Body of pancreas (tissue), 4 donors: ENCODE data around the gene LRRC59. TPM values are rescaled to one million over a fixed set of nuclear protein-coding genes. Genes with fewer than 3 reads are reported as not detected.
A peak's percentile ranks its signal among the peaks of the same experiment; 100 is the strongest.

Source experiments
- ATAC-seq: fragments of 150-250 bp; one replicate; pipeline ENCODE4 v1.9.1; 2016
- DNase-seq, 4 donors: peaks; one replicate each; pipeline ENCODE4 v3.0.0-alpha.2; 2019
- H3K27ac ChIP-seq, 4 donors: fragments of 200-600 bp; sonication (generic); 1 replicate in 3 of 4; 2 replicates in 1 of 4; pipeline versions ENCODE4 v1.5.1 to v1.6.1; 2016 to 2019; ENCODE audit warnings: mild to moderate bottlenecking in 1 of 4, mixed read lengths in 1 of 4, moderate library complexity in 1 of 4
- H3K27me3 ChIP-seq, 2 donors: fragments of 200-600 bp; sonication (generic); one replicate each; pipeline ENCODE4 v1.6.0; 2016; ENCODE audit warnings: mild to moderate bottlenecking in 1 of 2
- H3K36me3 ChIP-seq, 2 donors: fragments of 200-600 bp; sonication (generic); replicated peaks in 1 of 2; 2 replicates each; pipeline ENCODE4 v1.5.1; 2016; ENCODE audit warnings: low read depth in 2 of 2; ENCODE audit not compliant: insufficient read depth in 1 of 2
- H3K4me1 ChIP-seq: fragments of 200-600 bp; sonication (generic); one replicate; pipeline ENCODE4 v1.6.0; 2016
- H3K4me3 ChIP-seq, 2 donors: fragments of 200-600 bp; sonication (generic); 1 replicate in 1 of 2; 2 replicates in 1 of 2; pipeline ENCODE4 v1.5.1; 2016 to 2019
- H3K9me3 ChIP-seq, 3 donors: fragments of 200-600 bp; sonication (generic); 1 replicate in 2 of 3; 2 replicates in 1 of 3; pipeline ENCODE4 v1.5.1; 2016
- CTCF ChIP-seq, 7 experiments: fragments of 450-650 bp in 4 of 7; fragments of 200-600 bp in 3 of 7; sonication (generic) in 3 of 7; IDR thresholded peaks; one replicate each; pipeline ENCODE4 v1.5.1; 2016 to 2019; ENCODE audit warnings: antibody characterized with exemption in 7 of 7
- POLR2A ChIP-seq, 3 donors: fragments of 450-650 bp; IDR thresholded peaks; one replicate each; pipeline ENCODE4 v1.6.1; 2016; ENCODE audit warnings: antibody characterized with exemption in 3 of 3, mild to moderate bottlenecking in 2 of 3
- WGBS, 2 donors: methylation state at CpG; one replicate each; pipeline ENCODE4 v1.1.5; 2017; 5-methylcytosine and 5-hydroxymethylcytosine counted together
- intact Hi-C: fragments of 100-400 bp; cut with DNase I; formaldehyde crosslinking; loops from one replicate; pipeline ENCODE4 v1.15.1; 2023
- total RNA-seq, 2 donors: library from RNA; depleted of rRNA; stranded (reverse); fragments of >200 nt; gene quantifications; one replicate each; pipeline ENCODE4 v1.1.0, GENCODE V29; 2016

Gene LRRC59
- total RNA-seq, 2 donors from 2014 or later = 70.8 to 113 TPM

- 84 to 85% methylated on average over 9 to 10 of the region's 11 CpGs for WGBS, 2 donors
- TF ChIP-seq CTCF (IDR thresholded peaks at IDR 0.05) (no peak), POLR2A (IDR thresholded peaks at IDR 0.05) (no peak)
- Histone ChIP-seq H3K4me1 (peaks cover 17% of the 10 kb centered on the region), H3K4me3 (no peak overlapping the region), H3K9me3 (no peaks in the 10 kb centered on the region), H3K27ac (no peak overlapping the region), H3K27me3 (no peaks in the 10 kb centered on the region), H3K36me3 (peaks cover 6 to 8% of the 10 kb centered on the region in 2 donors)
- intact Hi-C loops = loop anchor here (10.0 kb wide), 1 partner anchor 114 kb away; the partner anchor contains the start of gene RSAD1
- ATAC-seq (no peak), DNase-seq (peak in 1 of 4 donors; percentile 9)
Observed at GRCh38 chr17:50360486-50361115, 36.7 kb downstream of the LRRC59 start.

GRCh38 chr17:50359998-50360461 is 37.3 kb downstream of the LRRC59 start:
- TF ChIP-seq POLR2A (IDR thresholded peaks at IDR 0.05) (no peak), CTCF (IDR thresholded peaks at IDR 0.05) (no peak)
- H3K9me3 ChIP-seq = no peaks in the 10 kb centered on the region
- H3K4me3 ChIP-seq = no peak overlapping the region
- DNase-seq = peak in 1 of 4 donors; percentile 10
- peak overlapping the region in 1 of 4 donors; percentile 17 for H3K27ac ChIP-seq
- peaks cover 17% of the 10 kb centered on the region for H3K4me1 ChIP-seq
- intact Hi-C loops = loop anchor here (10.0 kb wide), 1 partner anchor 115 kb away; the partner anchor contains the start of gene RSAD1
- ATAC-seq = no peak
- no peaks in the 10 kb centered on the region for H3K27me3 ChIP-seq
- WGBS, 2 donors = 75 to 81% methylated on average over 3 to 14 of the region's 14 CpGs
- peaks cover 7 to 8% of the 10 kb centered on the region in 2 donors for H3K36me3 ChIP-seq

GRCh38 chr17:50359005-50359699 is 38.2 kb downstream of the LRRC59 start:
- TF ChIP-seq CTCF (IDR thresholded peaks at IDR 0.05) (no peak), POLR2A (IDR thresholded peaks at IDR 0.05) (no peak)
- intact Hi-C loops = no loop called here
- peak in 1 of 4 donors; percentile 25 for DNase-seq
- peaks cover 7 to 8% of the 10 kb centered on the region in 2 donors for H3K36me3 ChIP-seq
- H3K27me3 ChIP-seq = no peaks in the 10 kb centered on the region
- no peak overlapping the region for H3K4me3 ChIP-seq
- ATAC-seq = no peak
- peak overlapping the region in 1 of 4 donors; percentile 17 for H3K27ac ChIP-seq
- WGBS, 2 donors = 75 to 83% methylated on average over 5 of the region's 5 CpGs
- H3K4me1 ChIP-seq = peaks cover 17% of the 10 kb centered on the region
- H3K9me3 ChIP-seq = no peaks in the 10 kb centered on the region

GRCh38 chr17:50358177-50358576 is 39.1 kb downstream of the LRRC59 start:
- no peak overlapping the region for H3K27ac ChIP-seq
- no peak overlapping the region for H3K4me3 ChIP-seq
- TF ChIP-seq POLR2A (IDR thresholded peaks at IDR 0.05) (no peak), CTCF (IDR thresholded peaks at IDR 0.05) (no peak)
- peaks cover 17% of the 10 kb centered on the region for H3K4me1 ChIP-seq
- ATAC-seq = no peak
- peaks cover 7 to 8% of the 10 kb centered on the region in 2 donors for H3K36me3 ChIP-seq
- no peak for DNase-seq
- intact Hi-C loops = no loop called here
- no peaks in the 10 kb centered on the region for H3K9me3 ChIP-seq
- WGBS, 2 donors = 95% methylated on average over 14 of the region's 17 CpGs; no CpG with 5 or more reads in 1 of the 2 donors
- no peaks in the 10 kb centered on the region for H3K27me3 ChIP-seq
